ENCODE measurements around the gene FRS3. TPM values are rescaled to one million over a fixed set of nuclear protein-coding genes. Genes with fewer than 3 reads are reported as not detected.

FRS3 gene
- total and polyA plus RNA-seq, 2 of the 13 experiments (the other 11 are each of a cell fraction or from before 2014, with no cell fraction given): 3.0 to 7.4 TPM

- no peak for TF ChIP-seq HINFP (CRISPR knock-in tag; IDR thresholded peaks at IDR 0.05; ENCODE audit: low read depth)
- no peak for TF ChIP-seq ZNF296 (CRISPR knock-in tag; conservative IDR thresholded peaks at IDR 0.05)
- peak; percentile 73; the same call in 1 of the 2 replicates for TF ChIP-seq ZNF557 (CRISPR knock-in tag; IDR thresholded peaks at IDR 0.05)
- TF ChIP-seq ZNF510 (CRISPR knock-in tag; IDR thresholded peaks at IDR 0.05; ENCODE audit: low read depth): no peak
- TF ChIP-seq HOXD1 (CRISPR knock-in tag; IDR thresholded peaks at IDR 0.05): no peak
- TF ChIP-seq SSRP1 (CRISPR knock-in tag; IDR thresholded peaks at IDR 0.05): no peak
- TF ChIP-seq IRF1 (CRISPR knock-in tag; IDR thresholded peaks at IDR 0.05; ENCODE audit: low read depth): no peak
- TF ChIP-seq ZNF891 (CRISPR knock-in tag; IDR thresholded peaks at IDR 0.05): no peak; the same call in 1 of the 2 replicates
- TF ChIP-seq ZNF280D (CRISPR knock-in tag; IDR thresholded peaks at IDR 0.05): peak; percentile 72; the same call in 1 of the 2 replicates
- TF ChIP-seq ZNF597 (CRISPR knock-in tag; IDR thresholded peaks at IDR 0.05): no peak
- TF ChIP-seq NR0B2 (CRISPR knock-in tag; IDR thresholded peaks at IDR 0.05): 0 out of 2 replicates have a peak, but pooled peaks have one; percentile 35
- peak; percentile 41 for TF ChIP-seq TAF15 (IDR thresholded peaks at IDR 0.05; ENCODE audit: low read depth, low read length, poor library complexity, severe bottlenecking)
- TF ChIP-seq ZSCAN25 (CRISPR knock-in tag; IDR thresholded peaks at IDR 0.05): peak; percentile 33; the same call in 1 of the 2 replicates
- peak; percentile 46; the same call in 1 of the 2 replicates for TF ChIP-seq TRIM24 (CRISPR knock-in tag; IDR thresholded peaks at IDR 0.05)
- no peak for TF ChIP-seq ARNTL (CRISPR knock-in tag; IDR thresholded peaks at IDR 0.05)
- TF ChIP-seq PCBP2 (optimal IDR thresholded peaks at IDR 0.05; ENCODE audit: low read depth, low read length, poor library complexity, severe bottlenecking): no peak
- TF ChIP-seq MXI1 (IDR thresholded peaks at IDR 0.05; ENCODE audit: borderline replicate concordance, low read depth, low read length): no peak
- no peak for TF ChIP-seq SATB2 (CRISPR knock-in tag; IDR thresholded peaks at IDR 0.05)
- TF ChIP-seq ZNF574 (CRISPR knock-in tag; IDR thresholded peaks at IDR 0.05): peak; percentile 85
Measured at GRCh38 chr6:41723530-41724227, 56.0 kb downstream of the FRS3 start (continued).
